ENCODE results near the gene CENPQ.
"Not testable (repeated sequence)": the region's sequence is repeated elsewhere in the genome, so short reads cannot be mapped to it uniquely, and the experiment has no call there.

Gene CENPQ, protein sequence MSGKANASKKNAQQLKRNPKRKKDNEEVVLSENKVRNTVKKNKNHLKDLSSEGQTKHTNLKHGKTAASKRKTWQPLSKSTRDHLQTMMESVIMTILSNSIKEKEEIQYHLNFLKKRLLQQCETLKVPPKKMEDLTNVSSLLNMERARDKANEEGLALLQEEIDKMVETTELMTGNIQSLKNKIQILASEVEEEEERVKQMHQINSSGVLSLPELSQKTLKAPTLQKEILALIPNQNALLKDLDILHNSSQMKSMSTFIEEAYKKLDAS

DNA sequence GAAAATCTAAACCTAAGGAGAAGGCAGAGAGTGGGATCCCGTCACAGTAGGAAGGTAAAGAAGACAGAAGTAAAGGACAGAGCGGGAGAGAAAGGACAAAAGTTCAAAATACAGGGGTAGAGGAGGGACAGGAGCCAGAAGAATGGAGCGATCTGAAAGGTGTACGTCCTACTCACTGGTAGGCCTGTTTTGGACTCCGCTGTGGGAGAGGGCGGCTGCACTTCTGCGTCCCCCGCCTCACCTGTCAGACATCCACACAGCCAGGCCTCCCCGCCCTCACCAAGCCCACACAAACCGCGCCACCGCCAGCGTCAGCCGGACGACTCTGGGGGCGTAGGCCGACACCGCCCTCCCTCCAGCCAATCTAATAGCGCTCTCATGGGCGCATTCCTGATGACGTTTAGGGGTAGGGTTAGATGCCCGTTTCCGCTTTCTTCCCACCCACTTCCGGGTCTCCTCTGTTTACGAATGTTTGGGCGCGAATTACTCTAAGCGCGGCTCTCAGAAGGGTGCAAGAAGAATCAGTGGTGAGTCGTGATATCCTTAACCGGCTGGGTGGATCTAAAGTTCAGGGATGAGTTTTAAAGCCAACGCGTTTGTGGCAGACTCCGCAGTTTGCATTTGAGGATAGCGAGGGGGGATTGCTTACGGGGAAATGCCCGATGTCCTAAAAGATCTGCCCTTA, at the start of gene CENPQ, which contains the start of gene MMUT:
Gene CENPQ (plus strand): TSS at position 444 of the 685 bp plus-strand sequence. CDS start 6,807 bp downstream, outside the sequence.
Gene MMUT (minus strand): TSS at position 327 of the 685 bp plus-strand sequence. CDS start 3,787 bp downstream, outside the sequence.
- peak; percentile 94 for DNase-seq

DNA sequence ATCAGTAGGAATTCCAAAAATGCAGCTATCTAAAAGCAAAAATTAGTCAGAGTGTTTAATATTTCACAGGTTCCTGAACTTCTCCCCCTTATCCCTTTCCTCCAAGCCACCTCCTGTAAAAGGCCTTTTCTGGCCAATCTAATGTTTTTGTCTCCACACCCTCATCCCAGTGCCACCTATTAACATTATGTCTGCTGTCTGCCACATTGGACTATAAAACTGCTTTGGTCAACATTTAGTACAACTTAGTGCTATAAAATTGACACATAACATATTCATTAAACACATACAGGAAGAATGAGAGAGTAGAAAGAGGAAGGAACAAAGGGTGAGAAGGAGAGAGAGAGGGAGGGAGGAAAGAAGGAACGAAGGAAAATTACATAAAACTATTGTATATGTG, 47.8 kb upstream of the CENPQ start:
- DNase-seq: no peak

DNA sequence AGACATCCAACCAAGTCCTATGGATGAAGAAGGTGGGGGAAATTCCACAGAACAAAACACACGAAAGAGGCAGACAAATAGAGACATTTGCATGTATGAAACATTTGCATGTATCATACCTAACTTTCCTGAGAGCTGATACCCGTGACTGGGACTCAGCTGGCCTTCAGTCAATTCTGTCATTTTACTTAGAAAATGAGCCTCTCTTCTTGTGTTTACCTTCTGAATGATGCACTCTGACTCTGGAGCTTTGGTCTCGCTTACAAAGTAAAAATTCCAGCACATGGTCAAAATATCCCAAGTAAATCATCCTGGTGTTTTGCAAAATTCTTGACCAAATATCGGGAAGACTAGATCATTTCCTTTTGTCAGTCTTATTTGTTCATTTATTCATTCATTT, 47.0 kb upstream of the CENPQ start:
- DNase-seq: no peak

DNA sequence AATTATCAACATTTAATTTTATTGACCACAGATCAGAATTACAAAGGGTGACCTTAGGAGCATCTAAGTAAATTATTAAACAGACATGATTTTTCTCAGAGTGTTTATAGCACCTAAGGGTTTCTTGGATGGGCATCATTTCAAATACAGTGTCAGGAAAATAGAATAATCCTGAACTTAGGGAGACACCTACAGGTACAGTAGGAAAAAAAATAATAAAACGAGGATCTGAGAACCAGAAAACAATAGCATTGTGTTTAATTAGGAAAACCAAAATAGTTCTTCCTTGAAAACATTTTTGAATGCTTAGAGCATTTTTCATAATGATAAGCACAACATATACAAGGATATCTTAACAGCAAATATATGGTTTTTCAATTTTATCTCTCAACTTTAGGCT, 39.4 kb upstream of the CENPQ start:
- DNase-seq: no peak

DNA sequence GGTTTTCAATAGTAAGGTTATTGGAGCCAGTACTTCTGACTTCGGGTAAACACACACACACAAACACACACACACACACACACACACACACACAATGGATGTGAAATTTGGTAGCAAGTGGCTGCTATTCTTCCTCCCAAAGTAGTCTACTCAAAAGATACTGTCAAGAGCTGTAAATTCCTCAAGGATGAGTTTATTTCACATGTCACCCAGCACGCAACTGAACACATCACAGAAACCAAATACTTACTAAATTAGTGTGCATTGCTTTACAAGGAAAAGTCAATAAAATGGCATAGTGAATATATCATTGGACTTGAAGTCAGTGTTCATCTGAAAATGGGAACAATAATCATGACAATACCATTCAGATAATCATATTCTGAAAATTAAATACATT, 33.0 kb upstream of the CENPQ start:
- no peak for DNase-seq

DNA sequence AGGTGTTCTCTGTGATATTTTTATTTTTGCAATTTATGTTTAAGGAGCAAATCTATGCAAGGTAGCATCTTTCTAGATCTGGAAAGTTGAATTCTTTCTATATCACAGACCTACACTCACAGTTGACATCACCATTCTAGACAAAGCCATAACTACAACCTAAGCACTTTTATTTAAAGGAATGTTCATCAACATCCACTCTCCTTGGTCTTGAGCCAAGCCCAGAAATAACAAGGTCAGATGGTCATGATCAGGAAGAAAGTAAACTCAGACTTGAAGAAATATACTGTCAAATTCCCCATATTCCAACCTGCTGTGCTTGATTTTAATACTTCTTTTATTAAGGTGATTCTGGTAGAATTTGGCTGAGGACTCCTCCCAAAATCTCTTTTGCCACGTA, 32.3 kb upstream of the CENPQ start:
- no peak for DNase-seq

DNA sequence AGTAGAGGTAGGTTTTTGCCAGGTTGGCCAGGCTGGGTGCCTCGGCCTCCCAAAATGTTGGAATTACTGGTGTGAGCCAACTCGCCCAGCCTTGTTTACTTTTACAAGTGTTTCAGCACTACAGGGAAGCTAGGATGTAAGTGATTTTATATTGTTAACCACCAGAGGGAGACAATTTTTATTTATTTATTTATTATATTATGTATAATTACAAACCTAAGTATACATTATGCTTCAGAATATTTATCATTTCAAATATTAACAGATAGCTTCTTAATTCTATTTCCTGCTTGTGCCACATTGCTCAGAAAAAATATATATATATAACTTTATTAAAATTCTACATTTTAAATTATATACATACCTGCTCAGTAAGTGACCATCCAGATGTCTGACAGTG, 9.9 kb upstream of the CENPQ start:
- no peak for DNase-seq

DNA sequence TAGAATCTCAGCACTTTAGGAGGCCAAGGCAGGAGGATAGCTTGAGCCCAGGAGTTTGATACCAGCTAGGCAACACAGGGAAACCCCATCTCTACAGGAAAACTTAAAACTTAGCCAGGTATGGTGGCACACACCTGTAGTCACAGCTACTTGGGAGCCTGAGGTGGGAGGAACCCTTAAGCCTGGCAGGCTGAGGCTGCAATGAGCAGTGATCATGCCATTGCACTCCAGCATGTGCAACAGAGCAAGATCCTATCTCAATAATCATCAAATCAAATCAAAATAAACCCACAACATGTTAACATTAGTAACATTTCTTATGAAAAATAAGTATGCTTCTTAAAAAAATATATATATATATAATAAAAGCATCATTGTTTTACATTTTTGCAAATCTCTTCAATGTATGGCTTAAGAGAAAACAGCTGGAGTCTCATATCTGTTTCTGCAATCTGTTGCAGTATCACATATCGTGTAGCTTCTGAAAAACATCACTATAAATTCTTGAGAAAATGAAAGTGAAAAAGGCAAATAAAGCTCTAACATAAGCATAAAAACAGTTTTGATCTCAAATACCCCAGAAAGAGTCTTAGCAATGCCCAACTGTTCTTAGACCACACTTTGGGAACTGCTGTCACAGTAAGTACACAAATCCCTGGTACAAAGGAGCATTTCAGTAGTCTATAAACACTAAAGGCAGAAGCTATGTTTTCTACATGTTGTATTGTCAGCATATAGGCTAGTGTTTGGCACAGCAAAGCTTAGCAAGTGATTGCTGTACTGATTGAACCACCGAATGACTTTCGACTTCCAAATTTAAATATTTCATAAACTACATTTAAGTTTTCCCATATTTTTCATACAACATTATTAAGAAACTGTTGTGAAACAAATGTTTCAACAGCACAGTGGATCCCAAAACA, 8.1 kb upstream of the CENPQ start:
- DNase-seq: no peak

DNA sequence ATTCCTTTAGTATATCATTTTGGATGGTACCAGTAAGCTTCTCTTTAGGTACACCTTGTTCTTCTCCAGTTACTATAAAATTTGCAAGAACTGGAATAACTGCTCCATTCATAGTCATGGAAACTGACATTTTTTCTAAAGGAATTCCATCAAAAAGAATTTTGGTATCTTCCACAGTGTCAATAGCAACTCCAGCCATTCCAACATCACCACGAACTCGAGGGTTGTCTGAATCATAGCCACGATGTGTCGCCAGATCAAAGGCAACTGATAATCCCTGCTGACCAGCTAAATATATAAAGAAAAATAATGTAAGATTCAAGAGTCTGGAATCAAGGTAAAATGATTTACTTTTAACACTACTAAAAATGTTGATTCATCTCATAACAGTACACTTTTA, 5.4 kb upstream of the CENPQ start:
- no peak for DNase-seq

DNA sequence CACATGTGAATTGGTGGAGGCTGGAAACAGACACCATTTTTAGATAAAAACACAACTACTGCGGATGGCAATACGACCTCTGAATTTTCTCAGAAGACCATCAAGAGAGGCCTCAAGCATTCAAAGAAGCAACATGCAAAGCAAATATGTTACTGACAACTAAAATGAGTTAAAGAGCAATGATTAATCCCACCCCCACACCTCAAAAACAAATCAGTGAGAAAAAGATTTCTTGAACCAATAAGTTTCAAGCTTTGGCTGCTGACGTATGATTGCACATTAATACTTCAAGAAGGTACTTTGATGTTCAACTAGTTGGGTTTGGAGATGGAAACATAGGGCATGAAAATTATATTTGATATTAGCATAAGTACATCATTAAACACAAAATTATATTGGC, 1.1 kb upstream of the CENPQ start:
- no peak for DNase-seq

DNA sequence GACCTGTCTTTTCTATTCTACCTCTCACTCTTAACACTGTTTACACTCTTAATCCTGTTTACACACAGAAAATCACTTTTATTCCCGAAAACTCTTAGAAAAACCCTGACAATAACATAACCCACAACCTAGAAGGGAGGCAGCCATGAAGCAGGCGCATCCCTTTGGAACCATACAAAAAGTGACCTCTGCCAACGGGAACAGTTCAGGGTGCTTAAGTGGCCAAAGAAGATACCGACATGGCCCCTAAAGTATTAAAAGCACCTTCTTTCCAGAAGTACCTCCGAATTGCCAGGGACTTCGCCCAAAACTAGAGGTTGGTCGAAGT, 607 bp upstream of the CENPQ start:
- no peak for DNase-seq

DNA sequence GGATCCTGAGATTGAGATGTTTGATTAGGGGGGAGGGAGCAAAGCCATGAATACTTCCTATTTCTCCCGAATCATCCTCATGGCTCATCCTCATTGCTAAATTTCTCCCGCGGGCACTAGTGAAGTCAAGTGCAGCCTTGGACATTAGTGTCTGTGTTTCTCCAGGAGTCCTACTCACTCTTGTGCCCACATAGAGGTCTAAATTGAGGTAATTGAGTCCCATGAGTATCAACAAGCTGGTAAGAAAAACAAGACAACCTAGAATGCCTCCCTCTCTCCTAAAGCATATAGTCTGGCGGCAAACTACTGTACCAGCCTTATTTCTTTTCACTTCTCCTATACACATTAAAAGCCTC, 420 bp downstream of the CENPQ start:
- no peak for DNase-seq

DNA sequence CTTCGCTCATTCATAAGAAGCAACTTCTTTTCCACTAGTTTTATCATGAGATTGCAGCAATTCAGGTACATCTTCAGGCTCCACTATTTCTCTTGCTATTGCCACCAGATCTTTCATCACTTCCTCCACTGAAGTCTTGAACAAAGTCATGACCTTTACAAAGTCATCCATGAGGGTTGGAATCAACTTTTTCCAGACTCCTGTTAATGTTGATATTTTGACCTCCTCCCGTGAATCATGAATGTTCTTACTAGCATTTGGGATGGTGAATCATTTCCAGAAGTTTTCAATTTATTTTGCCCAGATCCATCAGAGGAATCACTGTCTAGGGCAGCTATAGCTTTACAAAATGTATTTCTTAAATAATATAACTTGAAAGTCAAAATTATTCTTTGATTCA, 1.5 kb downstream of the CENPQ start:
- no peak for DNase-seq

DNA sequence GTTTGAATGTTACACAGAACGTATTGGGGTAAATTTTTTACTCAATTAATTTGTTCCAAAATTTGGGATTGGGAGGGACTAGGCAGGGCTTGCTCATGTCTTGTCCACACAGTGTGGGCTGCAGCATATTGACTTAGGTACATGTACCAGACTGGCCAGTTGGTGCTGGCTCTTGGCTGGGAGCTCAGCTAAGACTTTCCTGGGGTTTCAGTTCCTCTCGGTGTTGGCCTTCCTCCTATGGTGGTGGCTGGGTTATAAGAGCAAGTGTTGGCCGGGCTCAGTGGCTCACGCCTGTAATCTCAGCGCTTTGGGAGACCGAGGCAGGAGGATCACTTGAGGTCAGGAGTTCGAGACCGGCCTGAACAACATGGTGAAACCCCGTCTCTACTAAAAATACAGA, 4.9 kb downstream of the CENPQ start:
- no peak for DNase-seq

DNA sequence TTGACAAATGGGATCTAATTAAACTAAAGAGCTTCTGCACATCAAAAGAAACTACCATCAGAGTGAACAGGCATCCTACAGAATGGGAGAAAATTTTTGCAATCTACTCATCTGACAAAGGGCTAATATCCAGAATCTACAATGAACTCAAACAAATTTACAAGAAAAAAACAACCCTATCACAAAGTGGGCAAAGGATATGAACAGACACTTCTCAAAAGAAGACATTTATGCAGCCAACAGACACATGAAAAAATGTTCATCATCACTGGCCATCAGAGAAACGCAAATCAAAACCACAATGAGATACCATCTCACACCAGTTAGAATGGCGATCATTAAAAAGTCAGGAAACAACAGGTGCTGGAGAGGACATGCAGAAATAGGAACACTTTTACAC, 13.4 kb downstream of the CENPQ start:
- not testable (repeated sequence) for DNase-seq

DNA sequence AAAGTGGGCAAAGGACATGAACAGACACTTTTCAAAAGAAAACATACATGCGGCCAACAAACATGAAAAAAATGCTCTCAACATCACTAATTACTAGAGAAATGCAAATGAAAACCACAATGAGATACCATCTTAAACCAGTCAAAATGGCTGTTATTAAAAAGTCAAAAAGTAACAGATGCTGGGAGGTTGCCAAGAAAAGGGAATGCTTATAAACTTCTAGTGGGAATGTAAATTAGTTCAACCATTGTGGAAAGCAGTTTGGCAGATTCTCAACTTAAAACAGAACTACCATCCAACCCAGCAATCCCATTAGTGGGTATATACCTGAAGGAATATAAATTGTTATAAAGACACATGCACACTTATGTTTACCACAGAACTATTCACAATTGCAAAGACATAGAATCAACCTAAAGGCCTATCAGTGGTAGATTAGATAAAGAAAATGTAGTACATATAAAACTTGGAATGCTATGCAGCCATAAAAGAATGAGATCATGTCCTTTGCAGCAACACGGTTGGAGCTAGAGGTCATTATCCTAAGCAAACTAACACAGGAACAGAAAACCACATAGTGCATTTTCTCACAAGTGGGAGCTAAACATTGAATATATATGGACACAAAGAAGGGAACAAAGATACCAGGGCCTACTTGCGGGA, 16.3 kb downstream of the CENPQ start:
- DNase-seq: no peak

DNA sequence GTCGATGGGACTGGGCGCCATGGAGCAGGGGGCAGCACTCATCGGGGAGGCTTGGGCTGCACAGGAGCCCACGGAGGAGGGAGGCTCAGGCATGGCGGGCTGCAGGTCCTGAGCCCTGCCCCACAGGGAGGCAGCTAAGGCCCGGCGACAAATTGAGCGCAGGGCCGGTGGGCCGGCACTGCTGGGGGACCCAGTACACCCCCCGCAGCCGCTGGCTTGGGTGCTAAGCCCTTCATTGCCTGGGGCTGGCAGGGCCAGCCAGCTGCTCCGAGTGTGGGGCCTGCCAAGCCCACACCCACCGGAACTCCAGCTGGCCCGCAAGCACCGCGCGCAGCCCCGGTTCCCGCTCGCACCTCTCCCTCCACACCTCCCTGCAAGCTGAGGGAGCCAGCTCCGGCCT, 18.7 kb downstream of the CENPQ start:
- not testable (repeated sequence) for DNase-seq

DNA sequence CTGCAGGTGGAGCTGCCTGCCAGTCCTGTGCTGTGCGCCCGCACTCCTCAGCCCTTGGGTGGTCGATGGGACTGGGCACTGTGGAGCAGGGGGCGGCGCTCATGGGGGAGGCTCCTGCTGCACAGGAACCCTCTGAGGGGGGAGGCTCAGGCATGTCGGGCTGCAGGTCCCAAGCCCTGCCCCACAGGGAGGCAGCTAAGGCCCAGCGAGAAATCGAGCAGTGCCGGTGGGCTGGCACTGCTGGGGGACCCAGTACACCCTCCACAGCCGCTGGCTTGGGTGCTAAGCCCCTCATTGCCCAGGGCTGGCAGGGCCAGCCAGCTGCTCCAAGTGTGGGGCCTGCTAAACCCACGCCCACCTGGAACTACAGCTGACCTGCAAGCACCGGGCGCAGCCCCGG, 20.2 kb downstream of the CENPQ start:
- not testable (repeated sequence) for DNase-seq

DNA sequence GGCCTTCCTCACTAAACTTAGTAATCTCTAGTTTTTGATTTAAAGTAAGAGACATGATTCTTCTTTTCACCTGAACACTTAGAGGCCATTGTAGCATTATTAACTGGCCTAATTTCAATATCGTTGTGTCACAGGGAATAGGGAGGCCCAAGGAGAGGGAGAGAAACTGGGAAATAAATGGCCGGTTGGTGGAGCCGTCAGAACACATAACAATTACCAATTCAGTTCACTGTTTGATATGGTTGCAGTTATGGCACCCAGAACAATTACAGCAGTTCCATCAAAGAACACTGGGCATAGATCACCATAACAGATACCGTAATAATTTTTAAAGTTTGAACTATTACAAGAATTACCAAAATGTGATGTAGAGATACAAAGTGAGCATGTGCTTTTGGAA, 27.5 kb downstream of the CENPQ start:
- DNase-seq: no peak

DNA sequence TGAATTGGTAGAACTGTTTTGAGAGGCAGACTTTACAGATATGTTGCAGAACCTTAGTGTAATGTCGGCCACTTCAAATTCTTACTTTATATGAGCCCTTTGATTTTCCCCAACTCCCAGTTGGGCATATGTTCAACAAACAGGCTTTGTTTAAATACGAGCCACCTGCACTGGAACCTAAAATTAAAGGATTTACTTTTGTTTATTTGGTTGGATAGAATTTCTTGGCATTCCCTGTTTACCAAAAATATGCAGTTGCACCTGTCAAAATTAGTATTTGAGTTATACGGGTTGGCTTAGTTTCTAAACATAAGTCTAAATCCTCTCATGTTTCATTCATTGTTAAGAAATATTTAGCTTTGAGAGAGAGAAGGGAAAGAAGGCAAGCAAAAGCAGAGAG, 34.1 kb downstream of the CENPQ start:
- no peak for DNase-seq

DNA sequence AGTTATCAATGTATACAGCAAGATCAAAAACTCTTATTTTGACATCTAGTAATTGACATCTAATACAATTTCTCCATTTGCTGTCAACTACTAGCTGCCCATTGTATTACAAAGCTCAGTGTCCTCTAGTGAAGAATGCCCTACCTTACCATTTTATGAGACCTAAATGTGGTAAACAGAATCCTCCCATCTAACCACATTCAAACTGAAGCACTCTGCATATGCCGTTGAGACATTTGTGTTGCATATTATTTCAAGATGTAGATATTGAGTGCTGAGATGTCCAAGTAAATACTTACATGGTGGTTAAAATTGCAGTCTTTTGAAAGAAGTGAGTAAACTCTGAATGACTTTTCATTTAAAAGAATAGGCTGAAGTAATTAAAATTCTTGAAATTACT, 36.0 kb downstream of the CENPQ start:
- no peak for DNase-seq

DNA sequence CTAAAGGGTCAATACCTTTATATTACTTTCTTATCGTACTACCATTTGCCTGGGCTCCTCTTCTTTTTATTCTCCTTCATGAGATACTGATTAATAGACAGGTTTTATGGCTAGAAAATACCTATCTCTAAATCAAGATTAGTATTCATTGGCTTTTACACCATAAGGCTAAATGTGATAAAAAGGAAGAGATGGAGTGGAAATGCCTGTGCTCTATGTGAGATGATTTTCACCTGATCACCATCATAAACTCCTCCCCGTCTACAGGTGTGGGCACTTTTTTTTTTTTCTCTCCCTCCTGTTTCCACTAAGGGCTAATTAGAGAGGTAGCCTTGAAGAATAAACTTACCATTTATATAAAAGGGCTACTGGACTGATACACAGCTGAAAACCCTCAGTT, 36.5 kb downstream of the CENPQ start, which contains the start of gene GLYATL3:
Gene GLYATL3 (plus strand): TSS at position 301 of the 400 bp plus-strand sequence. CDS start 12,068 bp downstream, outside the sequence.
- no peak for DNase-seq

DNA sequence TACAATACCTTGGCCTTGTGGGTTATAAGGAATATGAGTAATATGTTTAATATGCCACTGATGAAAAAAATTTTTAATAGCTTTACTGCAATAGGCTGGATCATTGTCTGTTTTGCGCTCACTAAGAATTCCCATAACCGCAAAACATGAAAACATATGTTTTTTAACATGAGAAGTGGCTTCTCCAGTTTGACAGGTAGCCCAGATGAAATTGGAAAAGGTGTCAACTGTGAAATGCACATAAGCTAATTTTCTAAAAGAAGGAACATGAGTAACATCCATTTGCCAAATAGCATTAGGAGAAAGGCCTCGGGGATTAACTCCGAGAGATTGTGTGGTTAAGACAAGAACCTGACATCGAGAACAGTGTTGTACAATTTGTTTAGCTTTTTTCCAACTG, 41.5 kb downstream of the CENPQ start:
- DNase-seq: no peak

All from activated CD8-positive, alpha-beta memory T cell treated with anti-CD3 and anti-CD28 coated beads for 24 hours (primary cell).